ENCODE results near the gene KIRREL3. TPM values are rescaled to one million over a fixed set of nuclear protein-coding genes. Genes with fewer than 3 reads are reported as not detected.

The KIRREL3 gene
- polyA plus RNA-seq, 2 of the 4 experiments (the other 2 are of a cell fraction) = 3.0 to 11.0 TPM

DNA sequence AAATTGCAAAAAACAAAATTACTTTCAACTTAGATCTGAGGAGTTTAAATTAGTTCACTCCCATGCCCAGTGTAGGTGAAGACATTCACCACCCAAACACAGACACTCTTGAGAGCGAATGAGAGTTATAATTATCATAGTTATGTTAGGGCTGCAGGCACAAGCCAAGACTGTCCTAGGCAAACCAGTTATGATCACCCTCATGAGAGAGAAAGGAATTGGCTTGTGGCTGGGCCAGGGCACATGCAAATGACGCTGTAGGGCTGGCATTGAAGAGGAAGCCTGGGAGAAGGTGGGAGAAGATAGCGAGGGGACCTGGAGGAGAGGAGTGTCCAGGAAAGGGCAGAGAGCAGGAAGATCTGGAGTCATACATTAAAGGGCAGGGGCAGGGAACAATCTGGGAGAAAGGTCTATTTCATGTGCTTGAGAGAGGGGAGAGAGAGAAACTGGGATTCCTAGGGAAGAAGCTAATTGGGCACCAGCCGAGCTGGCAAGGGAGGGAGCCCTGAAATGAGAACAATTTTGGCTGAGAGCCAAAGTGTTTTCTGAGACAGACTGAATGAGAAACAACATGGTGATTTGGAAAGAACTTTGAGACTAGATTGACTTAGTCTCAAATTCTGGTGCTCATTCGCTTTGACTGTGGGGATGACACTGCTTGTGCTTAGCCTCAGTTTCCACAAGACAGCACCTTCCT is 279.9 kb downstream of the KIRREL3 start (continued):
- TF ChIP-seq, protein P1, sequence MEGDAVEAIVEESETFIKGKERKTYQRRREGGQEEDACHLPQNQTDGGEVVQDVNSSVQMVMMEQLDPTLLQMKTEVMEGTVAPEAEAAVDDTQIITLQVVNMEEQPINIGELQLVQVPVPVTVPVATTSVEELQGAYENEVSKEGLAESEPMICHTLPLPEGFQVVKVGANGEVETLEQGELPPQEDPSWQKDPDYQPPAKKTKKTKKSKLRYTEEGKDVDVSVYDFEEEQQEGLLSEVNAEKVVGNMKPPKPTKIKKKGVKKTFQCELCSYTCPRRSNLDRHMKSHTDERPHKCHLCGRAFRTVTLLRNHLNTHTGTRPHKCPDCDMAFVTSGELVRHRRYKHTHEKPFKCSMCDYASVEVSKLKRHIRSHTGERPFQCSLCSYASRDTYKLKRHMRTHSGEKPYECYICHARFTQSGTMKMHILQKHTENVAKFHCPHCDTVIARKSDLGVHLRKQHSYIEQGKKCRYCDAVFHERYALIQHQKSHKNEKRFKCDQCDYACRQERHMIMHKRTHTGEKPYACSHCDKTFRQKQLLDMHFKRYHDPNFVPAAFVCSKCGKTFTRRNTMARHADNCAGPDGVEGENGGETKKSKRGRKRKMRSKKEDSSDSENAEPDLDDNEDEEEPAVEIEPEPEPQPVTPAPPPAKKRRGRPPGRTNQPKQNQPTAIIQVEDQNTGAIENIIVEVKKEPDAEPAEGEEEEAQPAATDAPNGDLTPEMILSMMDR (IDR thresholded peaks at IDR 0.05) = no peak
- no peak for TF ChIP-seq ZFP36 (IDR thresholded peaks at IDR 0.05; ENCODE audit: borderline replicate concordance, partially characterized antibody)

DNA sequence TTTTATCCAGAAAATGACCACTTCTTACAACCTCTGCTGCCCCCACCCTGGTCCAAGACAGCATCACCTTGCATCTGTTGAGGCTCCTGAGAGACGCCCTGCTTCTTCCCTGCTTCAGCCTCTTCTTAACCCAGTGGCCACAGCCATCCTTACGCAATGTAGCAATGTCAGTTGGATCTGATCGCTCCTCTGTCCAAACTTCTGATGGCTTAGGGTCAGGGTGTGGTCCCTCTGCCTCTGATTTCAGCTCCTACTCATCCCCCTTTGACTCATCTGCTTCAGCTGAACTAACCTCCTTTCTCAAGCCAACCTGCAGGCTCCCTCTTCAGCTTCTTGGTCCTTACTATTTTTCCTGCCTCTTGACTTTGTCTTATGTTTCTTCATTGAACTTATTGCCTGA is 280.8 kb downstream of the KIRREL3 start:
- FAIRE-seq (no peak), ATAC-seq (no peak)

DNA sequence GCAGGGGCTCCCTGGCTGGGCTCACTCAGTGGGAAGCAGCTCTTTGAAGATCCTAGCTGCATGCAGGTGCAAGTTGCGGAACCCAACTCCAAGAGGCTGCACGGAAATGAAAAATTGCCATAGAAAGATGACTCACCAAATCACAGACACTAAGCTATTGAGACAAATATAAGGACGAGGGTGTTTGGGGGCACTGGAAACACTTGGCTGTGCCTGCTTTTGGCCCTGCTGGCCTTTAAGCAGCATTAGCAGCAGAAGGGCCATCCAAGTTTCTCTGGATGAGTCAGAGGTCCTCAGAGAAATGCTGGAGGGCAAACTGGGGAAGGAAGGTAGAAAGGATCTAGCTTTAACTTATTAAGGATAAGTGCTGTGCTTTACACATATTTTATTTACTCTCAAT is 282.3 kb downstream of the KIRREL3 start:
- H3K27ac ChIP-seq = peak overlapping the region; percentile 61 to 75; a peak in 4 of 6 replicates
- FAIRE-seq (no peak), ATAC-seq (peak; percentile 41 to 60; a peak in 3 of 6 replicates), DNase-seq (ENCODE audit: low read depth in 1 of 2, low spot score in 1 of 2) (peak; percentile 11 to 33)
- H3K4me2 ChIP-seq = peak overlapping the region; percentile 58
- CTCF ChIA-PET = interaction anchor here (0.8 to 1.6 kb wide), 4 partner anchors 8 to 272 kb away, joined by 3 to 5 read pairs (median 4); no protein-coding TSS in a partner anchor
- POLR2A ChIA-PET = no interaction called here
- no peaks in the 10 kb centered on the region for H3K9me3 ChIP-seq
- no peak overlapping the region for H3K4me3 ChIP-seq
- TF ChIP-seq RCOR1 (IDR thresholded peaks at IDR 0.05; ENCODE audit: low read depth, low read length) = no peak
- no peak for TF ChIP-seq HDAC2 (IDR thresholded peaks at IDR 0.05)
- TF ChIP-seq FOXS1 (CRISPR knock-in tag; IDR thresholded peaks at IDR 0.05) = no peak
- no peak for TF ChIP-seq RAD21 (conservative IDR thresholded peaks at IDR 0.05 in 1 of 2, IDR thresholded peaks at IDR 0.05 in 1 of 2)
- TF ChIP-seq, protein P2, sequence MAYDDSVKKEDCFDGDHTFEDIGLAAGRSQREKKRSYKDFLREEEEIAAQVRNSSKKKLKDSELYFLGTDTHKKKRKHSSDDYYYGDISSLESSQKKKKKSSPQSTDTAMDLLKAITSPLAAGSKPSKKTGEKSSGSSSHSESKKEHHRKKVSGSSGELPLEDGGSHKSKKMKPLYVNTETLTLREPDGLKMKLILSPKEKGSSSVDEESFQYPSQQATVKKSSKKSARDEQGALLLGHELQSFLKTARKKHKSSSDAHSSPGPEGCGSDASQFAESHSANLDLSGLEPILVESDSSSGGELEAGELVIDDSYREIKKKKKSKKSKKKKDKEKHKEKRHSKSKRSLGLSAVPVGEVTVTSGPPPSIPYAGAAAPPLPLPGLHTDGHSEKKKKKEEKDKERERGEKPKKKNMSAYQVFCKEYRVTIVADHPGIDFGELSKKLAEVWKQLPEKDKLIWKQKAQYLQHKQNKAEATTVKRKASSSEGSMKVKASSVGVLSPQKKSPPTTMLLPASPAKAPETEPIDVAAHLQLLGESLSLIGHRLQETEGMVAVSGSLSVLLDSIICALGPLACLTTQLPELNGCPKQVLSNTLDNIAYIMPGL (CRISPR knock-in tag; IDR thresholded peaks at IDR 0.05; ENCODE audit: borderline replicate concordance) = no peak
- no peak for TF ChIP-seq EP300 (IDR thresholded peaks at IDR 0.05)
- TF ChIP-seq EHMT2 (IDR thresholded peaks at IDR 0.05; ENCODE audit: low read depth) = no peak
- TF ChIP-seq NPAS2 (CRISPR knock-in tag; IDR thresholded peaks at IDR 0.05; ENCODE audit: borderline replicate concordance) = no peak
- TF ChIP-seq JUNB (IDR thresholded peaks at IDR 0.05) = 0 out of 2 replicates have a peak, but pooled peaks have one; percentile 27
- no peak for TF ChIP-seq KDM5A (IDR thresholded peaks at IDR 0.05)
- TF ChIP-seq CBX8 (IDR thresholded peaks at IDR 0.05) = no peak
- TF ChIP-seq RNF2 (IDR thresholded peaks at IDR 0.05; ENCODE audit: borderline replicate concordance, low read depth) = no peak
- no peak for TF ChIP-seq FOSL2 (IDR thresholded peaks at IDR 0.05)
- peak; percentile 53 for TF ChIP-seq FOSL2 (CRISPR knock-in tag; IDR thresholded peaks at IDR 0.05)
- no peak for TF ChIP-seq HOXB13 (CRISPR knock-in tag; IDR thresholded peaks at IDR 0.05; ENCODE audit: low read depth)
- TF ChIP-seq, protein P3, sequence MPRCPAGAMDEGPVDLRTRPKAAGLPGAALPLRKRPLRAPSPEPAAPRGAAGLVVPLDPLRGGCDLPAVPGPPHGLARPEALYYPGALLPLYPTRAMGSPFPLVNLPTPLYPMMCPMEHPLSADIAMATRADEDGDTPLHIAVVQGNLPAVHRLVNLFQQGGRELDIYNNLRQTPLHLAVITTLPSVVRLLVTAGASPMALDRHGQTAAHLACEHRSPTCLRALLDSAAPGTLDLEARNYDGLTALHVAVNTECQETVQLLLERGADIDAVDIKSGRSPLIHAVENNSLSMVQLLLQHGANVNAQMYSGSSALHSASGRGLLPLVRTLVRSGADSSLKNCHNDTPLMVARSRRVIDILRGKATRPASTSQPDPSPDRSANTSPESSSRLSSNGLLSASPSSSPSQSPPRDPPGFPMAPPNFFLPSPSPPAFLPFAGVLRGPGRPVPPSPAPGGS (IDR thresholded peaks at IDR 0.05) = no peak
- TF ChIP-seq HEYL (CRISPR knock-in tag; IDR thresholded peaks at IDR 0.05) = no peak
- TF ChIP-seq NR3C1 (IDR thresholded peaks at IDR 0.05) = no peak
- 40% methylated on average over 3 of the region's 3 CpGs for WGBS (ENCODE audit: missing lambda C conversion rate)
- H3K4me1 ChIP-seq = peaks cover 34% of the 10 kb centered on the region

More for the DNA sequence above, 280.8 kb downstream of the KIRREL3 start:
- TF ChIP-seq KDM1A (IDR thresholded peaks at IDR 0.05; ENCODE audit: low read depth) (no peak), CEBPB (IDR thresholded peaks at IDR 0.05) (peak in 1 of 2 experiments; percentile 54; a peak in 1 of 4 replicates), MAFK (IDR thresholded peaks at IDR 0.05; ENCODE audit: partially characterized antibody) (peak; percentile 18), RNF2 (IDR thresholded peaks at IDR 0.05; ENCODE audit: borderline replicate concordance, low read depth) (no peak), POLR2A (IDR thresholded peaks at IDR 0.05; ENCODE audit: low read length) (no peak), HOXB13 (CRISPR knock-in tag; IDR thresholded peaks at IDR 0.05; ENCODE audit: low read depth) (no peak), BHLHE40 (IDR thresholded peaks at IDR 0.05; ENCODE audit: low read depth, low read length) (no peak)
- TF ChIP-seq, protein P3 (IDR thresholded peaks at IDR 0.05) = no peak
- ChIA-PET POLR2A (no interaction called here), CTCF (interaction anchor here (1.4 kb wide), 1 partner anchor 270 kb away, joined by 3 read pairs; no protein-coding TSS in a partner anchor)
- Histone ChIP-seq H3K4me3 (no peak overlapping the region), H3K4me1 (peaks cover 43% of the 10 kb centered on the region), H3K27ac (peak overlapping the region in 1 of 2 experiments; percentile 75; a peak in 1 of 6 replicates), H3K4me2 (peak overlapping the region; percentile 58; the same call in 1 of the 3 replicates), H3K9me3 (no peaks in the 10 kb centered on the region)
- WGBS (ENCODE audit: missing lambda C conversion rate) = 60% methylated on average over 3 of the region's 3 CpGs
- no peak for DNase-seq (ENCODE audit: low read depth in 1 of 2, low spot score in 1 of 2)

Measured in A549 (cell line).